ENCODE data around the gene HOXB8.

HOXB8 gene

DNA sequence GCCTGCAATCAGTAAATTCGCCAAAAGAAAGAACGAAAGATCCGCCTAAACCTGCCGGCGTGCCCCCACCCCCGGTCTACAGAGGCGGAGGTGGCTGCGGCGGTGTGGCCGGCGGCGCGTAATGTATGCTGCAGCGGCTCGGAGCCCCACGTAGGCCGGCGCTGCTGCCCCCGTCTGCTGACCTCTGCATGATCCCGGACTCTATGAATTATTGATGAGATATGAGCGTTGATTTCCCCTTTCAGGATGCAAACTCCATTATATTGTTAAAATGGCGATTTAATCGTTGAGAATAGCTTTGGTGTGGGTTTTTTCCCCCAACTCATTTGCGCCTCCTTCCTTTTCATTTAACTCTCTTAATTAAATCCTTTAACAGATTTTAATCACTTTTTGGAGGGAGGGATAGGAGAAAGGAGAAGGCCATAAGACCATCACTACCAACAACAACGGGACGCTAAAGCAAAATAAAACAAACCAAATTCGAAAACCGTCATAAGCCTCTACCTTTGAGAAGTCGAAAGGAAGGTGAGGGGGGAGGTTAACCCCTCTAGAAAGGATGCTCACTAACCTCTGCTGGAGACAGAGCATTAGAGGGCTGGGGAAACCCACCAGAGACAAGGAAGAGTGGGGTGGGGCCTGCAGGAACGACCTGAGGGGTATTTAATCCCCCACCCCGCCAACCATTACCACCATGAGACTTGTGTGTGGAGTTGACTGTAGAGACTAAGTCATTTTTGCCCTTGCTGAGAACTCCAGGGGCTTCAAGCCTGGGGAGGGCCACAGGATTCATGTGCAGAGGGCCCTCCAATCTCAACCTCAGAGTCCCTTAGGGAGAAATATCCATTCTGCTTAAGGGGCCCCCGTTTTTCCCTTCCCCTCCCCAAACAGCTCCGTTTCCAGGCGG lies 28.5 kb downstream of the HOXB8 start:
- no peak for DNase-seq (ENCODE audit: low read depth in 1 of 2, low spot score in 1 of 2)

DNA sequence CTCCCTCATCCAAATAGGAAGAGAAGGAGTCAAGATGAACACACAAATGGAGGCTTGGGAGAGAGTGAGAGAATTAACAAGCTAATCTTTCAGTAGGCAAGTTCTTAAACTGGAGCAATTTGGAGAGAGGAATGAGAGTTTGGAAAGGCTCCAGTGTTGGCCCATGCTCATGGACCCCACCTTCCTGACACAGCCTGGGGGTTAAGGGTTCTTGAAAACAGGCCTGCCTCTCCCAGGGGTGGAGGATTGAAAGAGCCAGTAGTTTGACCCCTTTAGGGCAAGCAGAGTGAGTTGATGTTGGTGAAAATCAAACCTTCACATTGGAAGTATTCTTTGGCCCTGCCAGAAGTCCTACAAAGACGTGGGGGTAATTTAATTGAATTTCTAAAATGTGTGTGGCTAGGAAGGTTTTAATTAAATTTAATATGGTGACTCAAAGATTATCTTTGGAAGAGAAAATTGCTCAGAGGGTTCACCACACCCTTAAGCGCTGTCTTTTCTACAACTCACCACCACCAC lies 30.8 kb downstream of the HOXB8 start:
- no peak for DNase-seq (ENCODE audit: low read depth in 1 of 2, low spot score in 1 of 2)

DNA sequence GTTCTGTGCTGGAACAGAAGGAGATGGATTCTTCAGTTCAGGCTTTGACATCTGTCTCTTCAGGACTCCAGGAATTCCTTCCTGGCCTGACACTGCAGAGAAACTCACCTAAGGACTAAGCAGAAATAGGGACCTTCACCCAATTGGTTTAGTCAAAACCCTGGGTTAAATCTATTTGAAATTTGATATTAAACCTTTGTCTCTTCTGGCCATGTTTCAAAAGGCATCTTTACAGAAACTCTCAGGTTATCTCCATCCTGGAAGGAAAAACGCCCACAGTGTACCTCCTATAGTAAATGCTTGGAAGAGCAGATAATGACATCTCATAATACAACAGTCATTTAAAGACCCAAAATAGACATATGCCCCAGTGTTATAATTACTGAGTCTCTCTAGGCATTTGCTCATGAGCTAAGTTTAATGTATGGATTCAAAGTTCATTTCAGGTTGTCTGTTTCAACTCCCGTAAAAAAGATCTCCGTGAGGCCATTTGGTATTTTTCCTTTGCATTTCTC lies 31.3 kb downstream of the HOXB8 start:
- DNase-seq (ENCODE audit: low read depth in 1 of 2, low spot score in 1 of 2), result no peak

DNA sequence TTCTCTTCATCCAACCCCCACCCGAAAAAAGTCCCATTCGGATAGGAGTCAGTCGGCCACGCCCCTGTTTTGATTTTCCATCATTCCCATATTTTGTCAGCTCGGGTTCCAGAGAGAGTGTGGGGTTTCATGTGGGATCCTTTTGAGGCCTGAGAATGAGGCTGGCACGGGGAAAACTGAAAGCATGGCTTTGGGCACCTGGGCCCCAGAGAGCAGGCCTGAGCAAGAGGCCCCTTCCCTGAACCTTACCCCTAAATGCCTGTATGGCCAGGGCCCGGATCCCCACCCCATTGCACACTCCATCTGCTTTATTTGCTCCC lies 32.4 kb downstream of the HOXB8 start:
- no peak for DNase-seq (ENCODE audit: low read depth in 1 of 2, low spot score in 1 of 2)

DNA sequence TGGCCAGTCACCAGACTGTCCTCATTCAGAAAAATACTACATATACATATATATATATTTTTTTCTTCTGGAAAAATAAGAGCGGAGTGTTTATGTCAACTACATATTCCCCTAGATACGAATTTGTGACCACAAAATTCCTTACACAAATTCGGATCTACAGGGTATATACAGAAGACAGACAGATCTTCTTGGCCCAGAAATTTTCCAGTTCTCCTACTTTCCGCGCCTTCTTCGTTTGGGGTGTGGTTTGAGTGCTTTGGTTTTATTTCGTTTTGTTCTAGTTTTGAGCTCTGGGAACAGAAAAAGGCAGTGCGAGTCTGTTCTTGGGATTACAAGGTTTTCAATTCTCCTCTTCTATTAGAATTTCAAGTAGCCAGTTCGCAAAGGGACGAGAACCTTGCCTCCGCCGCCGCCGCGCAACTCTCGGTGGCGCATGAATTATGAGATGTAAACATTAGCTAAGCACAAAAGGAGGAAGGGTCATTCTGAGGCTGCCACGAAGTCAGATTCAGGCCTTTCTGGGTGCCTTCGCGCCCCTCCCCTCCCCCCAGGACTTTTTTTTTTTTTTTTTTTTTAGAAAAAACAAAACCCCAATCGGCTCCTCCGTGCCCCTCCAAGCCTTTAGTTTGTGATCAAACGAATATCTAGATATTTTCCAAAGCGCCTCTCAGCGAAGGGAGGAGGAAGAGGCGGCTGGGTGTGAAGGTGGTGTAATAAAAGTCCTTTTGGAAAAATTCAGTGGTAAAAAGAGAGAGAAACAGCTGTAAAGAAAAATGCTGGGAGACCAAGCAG lies 35.1 kb downstream of the HOXB8 start:
- no peak for DNase-seq (ENCODE audit: low read depth in 1 of 2, low spot score in 1 of 2)

DNA sequence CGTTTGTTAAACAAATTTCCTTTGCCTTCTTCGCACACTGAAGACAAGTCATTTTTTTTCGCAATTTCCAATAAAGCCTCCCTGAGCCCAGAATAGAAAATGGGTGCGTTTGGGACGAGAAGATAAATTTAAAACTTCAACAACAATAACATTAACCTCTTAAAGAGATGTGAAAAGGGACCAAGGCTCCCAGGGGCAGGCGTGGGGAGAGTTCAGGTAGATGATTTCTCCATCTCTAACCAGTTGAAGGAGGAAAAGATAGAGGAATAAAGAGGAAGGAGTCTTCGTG lies 35.7 kb downstream of the HOXB8 start:
- DNase-seq (ENCODE audit: low read depth in 1 of 2, low spot score in 1 of 2), result no peak

DNA sequence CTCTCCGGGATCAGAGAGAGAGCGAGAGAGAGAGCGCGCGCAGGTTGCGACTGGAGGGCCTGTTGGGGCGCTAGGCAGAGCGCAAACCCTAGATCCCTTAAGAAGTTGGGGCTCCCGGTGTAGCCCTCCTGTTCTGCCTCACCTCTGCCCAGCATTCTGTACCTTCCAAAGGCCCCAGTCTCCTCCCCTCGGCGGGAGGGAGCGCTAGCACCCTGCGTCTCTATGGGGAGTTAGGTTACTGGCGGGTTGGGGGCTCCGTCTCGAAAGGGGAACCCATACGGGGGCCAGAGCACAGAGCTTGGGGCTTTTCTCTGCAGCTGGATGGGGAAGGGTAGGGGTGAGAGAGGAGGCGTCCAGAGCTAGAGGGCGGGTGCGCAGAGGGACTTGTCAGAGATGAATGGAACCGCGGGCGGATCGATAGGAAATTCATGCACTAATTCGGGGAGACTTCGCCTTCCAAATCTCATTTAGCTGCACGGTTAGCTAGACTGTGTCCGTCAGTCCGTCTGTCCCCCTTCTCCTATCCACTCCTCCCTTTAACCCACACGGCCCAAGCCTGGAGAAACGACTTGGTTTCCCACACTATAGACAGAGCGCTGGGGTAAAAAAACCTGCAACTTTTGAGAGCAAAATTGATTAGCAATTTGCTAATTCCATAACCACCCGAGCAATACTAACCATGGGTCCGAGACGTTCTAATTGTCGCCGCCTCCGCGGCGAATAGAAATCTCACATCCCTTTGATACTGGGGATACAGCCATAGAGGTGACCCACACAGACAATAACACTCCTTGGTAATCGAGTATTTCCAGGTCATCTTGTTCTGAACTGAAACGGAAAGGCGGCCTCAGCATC lies 36.2 kb downstream of the HOXB8 start:
- no peak for DNase-seq (ENCODE audit: low read depth in 1 of 2, low spot score in 1 of 2)

DNA sequence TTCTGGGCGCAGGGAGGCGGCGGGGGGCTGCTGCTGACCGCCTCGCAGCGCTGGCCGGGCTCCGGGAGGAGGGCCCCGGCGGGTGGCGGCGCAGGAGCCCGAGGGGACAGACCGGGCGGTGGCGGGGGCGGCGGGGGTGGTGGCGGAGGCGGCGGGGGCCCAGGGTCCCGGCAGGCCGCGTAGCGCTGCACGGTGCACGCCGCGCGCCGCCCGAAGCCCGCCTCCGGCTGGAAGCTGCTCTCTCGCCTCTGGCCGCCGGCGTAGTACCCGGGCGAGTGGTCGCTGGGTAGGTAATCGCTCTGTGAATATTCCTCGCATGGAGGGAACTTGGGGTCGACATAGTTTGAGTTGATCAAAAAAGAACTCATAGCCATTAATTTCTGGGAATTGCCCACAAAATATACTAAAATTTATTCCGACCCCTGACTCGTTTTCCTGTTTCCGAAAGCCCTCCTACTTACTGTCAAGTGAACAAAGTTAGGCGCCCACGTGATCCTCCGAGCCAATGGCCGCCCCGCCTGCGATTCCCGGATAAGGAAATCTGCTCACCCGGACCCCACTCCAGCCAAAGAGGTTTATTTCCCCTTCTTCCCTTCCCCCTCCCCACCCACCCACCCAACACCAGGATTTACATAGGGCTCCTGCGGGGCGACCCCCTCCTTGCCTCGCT lies 37.0 kb downstream of the HOXB8 start, which contains the start of gene HOXB4:
Gene HOXB4, minus strand, starts transcription at position 405 of the 670 bp plus-strand sequence. Its CDS starts 31 bp downstream, at position 374.
- DNase-seq (ENCODE audit: low read depth in 1 of 2, low spot score in 1 of 2), result peak in 1 of 2 donors; percentile 52

DNA sequence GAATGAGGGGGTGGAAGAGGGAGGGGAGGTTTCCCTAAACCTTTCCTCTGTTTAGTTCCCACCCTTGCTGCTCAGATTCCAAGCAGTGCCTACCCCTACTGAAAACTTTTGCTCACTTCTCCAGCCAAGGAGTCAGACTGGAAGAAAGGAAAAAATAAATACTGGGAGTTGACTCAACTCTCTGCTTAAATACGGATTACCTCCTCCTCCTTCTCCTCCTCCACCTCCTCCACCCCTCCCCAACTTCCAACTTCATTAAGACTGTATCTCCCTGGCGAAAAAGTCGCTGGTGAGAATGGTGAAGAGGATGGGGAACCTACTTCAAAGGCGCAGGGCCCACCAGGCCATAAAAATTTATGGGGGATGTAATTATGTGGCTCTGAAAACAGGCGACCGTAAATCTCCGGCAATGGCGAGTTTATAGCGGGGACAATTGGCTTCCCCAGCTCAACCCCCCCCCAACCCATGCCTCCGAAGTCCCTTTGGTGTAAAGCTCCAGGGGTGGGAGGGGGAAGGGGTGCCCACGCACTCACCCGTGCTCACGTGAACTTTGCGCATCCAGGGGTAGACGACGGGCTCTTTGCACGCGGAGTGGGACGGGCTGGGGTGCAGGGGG lies 37.7 kb downstream of the HOXB8 start:
- no peak for DNase-seq (ENCODE audit: low read depth in 1 of 2, low spot score in 1 of 2)

DNA sequence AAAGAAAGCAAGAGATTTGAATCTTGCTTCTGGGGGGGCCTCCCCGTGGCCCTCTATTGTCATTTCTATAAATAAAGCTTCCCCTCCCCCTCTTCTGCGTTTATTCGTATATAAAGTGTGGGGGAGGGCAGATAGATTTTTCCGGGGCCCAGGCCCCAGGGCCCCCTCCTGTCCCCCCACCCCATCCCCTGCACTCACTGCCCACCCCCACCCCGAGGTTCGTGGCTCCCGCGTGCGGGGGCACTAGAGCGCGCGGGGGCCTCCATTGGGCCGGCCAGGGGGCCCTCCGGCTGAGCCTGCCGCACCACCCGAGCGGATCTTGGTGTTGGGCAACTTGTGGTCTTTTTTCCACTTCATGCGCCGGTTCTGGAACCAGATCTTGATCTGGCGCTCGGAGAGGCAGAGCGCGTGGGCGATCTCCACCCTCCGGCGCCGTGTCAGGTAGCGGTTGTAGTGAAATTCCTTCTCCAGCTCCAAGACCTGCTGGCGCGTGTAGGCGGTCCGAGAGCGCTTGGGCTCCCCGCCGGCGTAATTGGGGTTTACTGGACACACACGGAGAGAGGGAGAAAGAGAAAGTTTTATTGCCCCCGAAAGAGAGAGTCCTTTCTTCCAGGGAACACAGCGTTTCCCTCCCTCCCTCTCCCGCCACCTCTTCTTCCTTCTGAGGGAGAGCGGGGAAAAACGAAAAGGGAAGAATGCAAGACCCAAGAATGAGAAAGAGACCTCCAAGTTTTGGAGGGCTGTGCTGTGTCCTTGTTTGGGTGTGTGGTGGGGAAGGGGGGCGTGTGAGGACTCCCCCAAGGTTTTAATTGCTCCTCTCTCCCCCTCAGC lies 38.4 kb downstream of the HOXB8 start:
- no peak for DNase-seq (ENCODE audit: low read depth in 1 of 2, low spot score in 1 of 2)

DNA sequence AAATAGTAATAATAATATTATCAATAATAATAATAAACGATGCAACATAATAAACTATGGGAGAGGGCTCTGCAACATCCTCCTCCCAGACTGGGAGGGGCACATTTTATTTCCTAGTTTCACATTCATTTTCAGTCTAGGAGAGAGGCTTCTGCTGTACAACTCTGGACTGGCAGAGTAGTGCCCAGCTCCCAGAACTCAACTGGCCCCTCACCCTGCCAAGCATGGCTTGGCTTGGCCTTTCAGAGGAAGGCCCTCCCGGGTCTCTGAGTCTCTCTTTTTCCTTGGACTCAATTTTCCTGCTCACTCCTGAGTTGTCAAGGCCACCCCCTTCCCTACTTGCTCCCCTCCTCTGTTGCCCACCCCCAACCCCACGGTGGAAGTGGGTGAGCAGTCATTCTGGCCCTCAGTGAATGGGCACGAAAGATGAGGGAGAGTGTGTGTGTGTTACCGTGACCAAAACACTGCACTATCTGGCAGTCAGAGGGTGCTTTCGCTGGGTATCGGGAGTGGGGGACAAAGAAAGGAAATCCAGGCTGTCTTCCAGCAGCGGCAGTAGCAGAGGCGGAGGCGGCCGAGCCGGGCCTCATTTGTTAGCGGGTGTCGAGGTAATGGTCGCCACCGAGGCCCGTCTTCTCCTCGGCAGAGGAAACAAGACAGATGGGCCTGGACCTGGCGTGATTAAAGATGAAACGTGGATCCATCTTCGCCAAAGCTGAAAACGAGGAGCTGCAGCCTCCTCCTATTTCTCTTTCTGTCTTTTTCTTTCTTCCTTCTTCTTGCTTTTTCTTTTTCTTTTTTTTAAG lies 39.2 kb downstream of the HOXB8 start:
- DNase-seq (ENCODE audit: low read depth in 1 of 2, low spot score in 1 of 2), result no peak

DNA sequence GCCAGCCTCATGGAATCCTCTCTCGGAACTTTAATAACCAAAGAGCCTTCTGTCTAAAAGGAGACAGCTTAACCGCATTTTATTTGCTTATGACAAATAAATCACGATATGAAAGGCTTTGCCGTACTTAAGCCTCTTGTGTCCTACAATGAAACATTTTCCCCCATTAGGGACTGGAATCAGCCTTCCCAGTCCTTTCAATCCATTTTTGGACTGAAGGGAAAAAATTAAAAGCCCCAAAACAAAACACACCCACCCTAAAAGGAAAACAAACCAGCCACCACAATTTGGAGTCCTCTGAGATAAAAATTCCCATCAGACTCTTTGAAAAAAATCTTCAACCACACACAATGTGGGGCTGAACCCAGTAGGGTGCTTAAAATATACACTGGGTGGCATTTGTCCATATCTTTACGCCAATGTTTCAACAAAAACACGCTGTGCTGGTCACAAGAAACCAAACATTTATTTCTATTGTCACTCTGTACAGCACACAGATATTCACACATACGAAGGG lies 40.0 kb downstream of the HOXB8 start:
- no peak for DNase-seq (ENCODE audit: low read depth in 1 of 2, low spot score in 1 of 2)

DNA sequence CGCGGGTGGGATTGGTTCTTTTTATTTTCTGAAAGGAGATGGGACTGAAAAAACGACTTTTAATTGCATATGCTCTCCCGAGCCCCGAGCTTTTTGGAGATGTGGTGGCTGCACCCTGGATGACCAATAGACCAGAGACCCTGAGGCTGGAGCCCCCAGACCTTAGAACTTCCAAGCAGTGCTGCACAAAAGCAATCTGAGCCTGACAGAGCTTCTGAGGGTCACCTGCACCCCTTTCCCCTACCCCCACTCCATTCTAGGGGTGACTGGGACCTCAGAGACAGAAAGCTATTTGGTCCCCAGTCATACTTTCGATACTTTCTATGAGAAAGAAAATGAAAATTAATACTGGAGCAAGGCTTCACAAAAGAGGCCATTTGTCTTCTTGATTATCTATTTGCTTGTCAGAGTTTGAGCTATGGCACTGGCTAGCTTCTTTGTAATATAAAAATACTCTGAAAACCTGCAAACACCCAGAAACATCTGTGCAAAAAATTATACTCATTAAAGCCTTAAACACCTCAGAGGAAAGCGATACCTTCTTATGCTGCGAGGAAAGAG lies 40.5 kb downstream of the HOXB8 start:
- DNase-seq (ENCODE audit: low read depth in 1 of 2, low spot score in 1 of 2), result no peak

DNA sequence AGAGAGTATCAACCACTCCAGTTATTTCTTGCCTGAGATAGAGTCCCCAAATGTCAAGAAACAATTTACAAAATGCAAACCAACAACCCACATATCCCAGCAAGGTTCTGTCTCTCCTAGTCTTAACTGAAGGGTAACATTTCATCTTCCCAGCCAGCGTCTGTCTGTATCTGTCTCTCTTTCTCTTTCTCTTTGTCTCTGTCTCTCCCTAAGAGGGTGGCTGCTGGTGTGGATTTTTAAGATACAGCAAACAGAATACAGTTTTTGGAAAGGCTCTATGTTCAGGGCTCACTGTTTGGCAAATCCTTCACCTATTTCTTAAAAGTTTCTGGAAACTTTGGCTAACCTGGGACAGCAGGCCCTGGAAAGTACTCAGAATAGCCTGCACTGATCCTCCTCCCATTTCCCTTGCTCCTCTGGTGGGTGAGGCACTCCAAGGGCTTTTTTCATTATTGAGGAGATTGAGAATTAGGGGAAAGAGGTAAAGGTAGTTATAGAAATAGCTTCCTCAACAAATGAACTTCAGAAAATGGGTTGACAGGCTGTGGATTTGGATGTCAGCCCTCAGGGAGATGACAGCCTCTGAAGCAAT lies 43.2 kb downstream of the HOXB8 start:
- no peak for DNase-seq (ENCODE audit: low read depth in 1 of 2, low spot score in 1 of 2)

DNA sequence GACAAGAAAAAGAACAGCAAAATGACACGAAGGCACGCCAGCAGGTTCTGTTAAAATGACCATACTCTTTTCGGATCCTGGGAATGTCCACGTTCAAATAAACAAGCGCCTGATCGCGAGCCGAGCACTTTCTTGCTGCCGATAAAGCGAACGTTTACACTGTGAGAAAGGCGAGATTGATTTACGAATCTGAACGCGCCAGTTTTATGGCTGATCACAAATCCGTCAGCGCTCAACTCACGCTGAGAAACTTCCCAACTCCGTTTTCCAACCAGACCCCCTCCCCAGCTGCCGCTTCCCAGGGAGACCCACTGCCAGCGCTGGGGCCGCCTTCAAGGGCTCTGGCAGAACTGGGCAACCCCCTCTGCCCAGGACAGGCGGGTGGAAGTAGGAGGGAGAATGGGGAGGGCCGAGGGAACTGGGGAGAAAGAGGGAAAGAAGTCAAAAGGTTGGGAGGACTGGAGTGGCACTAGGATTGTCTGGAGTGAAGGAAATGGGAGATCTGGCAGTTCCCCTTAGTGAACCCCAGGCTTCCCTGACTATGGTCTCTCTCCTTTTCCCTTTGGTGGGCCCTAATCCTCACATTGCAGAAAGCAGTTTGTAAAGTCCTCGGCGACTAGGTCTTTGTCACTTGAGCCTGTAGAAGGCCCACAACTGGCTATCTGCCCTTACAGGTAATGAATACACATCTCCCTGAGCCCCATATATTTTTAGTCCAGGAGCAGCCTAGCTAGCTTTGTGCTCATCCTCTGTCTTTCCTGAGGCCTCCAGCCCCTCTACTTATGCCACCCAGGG lies 43.9 kb downstream of the HOXB8 start:
- DNase-seq (ENCODE audit: low read depth in 1 of 2, low spot score in 1 of 2), result no peak

DNA sequence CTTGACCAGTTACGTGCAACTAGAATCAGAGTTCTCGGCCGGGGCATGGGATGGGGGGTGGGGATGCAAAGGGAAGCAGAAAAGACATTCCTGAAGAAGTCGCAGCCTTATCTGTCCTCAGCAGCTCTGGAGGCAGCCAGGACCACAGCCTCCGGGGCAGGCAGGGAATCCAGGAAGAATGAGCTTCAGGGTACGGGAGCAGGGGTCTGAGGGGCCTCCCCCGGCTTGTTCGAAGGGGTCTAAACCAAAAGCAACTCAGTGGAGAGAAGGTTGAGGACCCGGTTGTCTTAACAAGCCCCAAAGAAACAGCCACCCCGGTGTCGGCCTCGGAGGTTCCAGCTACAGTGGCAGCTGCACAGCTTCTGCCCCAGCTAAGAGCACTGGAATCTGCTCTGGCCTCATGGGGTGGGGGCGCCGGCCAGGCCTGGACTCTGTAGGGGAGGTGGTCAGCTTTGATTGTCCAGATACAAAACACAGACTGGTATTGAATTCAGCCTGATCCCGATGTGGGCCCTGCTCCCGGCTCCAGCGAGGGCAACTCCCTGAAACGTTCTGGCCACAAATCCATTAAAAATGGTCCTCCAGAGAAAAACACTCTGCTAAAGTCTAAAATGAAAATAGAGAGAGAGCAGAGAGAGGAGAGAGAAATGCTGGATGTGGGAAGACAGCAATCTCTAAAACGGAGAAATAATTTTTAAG lies 44.6 kb downstream of the HOXB8 start:
- no peak for DNase-seq (ENCODE audit: low read depth in 1 of 2, low spot score in 1 of 2)
